ACC112 (cell line): ENCODE results near the gene MT4.

Experiments
- H2AFZ ChIP-seq: fragments of 200-600 bp; sonication (generic); one replicate; pipeline ENCODE4 v1.6.0; 2017; ENCODE audit warnings: antibody characterized with exemption, low read length; ENCODE audit not compliant: unreplicated experiment
- H3K27ac ChIP-seq: fragments of 200-600 bp; sonication (generic); 2 replicates; pipeline ENCODE4 v1.5.1; 2014; ENCODE audit warnings: low read depth, mild to moderate bottlenecking, antibody characterized with exemption, low read length, moderate library complexity
- H3K27me3 ChIP-seq: fragments of 200-600 bp; sonication (generic); 2 replicates; pipeline ENCODE4 v1.6.1; 2014; ENCODE audit warnings: mild to moderate bottlenecking, antibody characterized with exemption, low read length, moderate library complexity, mixed read lengths; ENCODE audit not compliant: insufficient read depth
- H3K36me3 ChIP-seq: fragments of 200-600 bp; sonication (generic); 2 replicates; pipeline ENCODE4 v1.6.1; 2016; ENCODE audit warnings: mild to moderate bottlenecking, antibody characterized with exemption, low read length, moderate library complexity, mixed read lengths; ENCODE audit not compliant: insufficient read depth
- H3K4me1 ChIP-seq: fragments of 200-600 bp; sonication (generic); one replicate; pipeline ENCODE4 v1.6.1; 2016; ENCODE audit warnings: low read length, mixed read lengths; ENCODE audit not compliant: insufficient read depth, unreplicated experiment, control insufficient read depth
- H3K4me3 ChIP-seq: fragments of 200-600 bp; sonication (generic); 2 replicates; pipeline ENCODE4 v1.5.1; 2014; ENCODE audit warnings: mild to moderate bottlenecking, low read depth, low read length
- H3K79me2 ChIP-seq: fragments of 200-600 bp; sonication (generic); one replicate; pipeline ENCODE4 v1.6.0; 2016; ENCODE audit warnings: low read length; ENCODE audit not compliant: control insufficient read depth, unreplicated experiment, insufficient read depth

The MT4 gene

GRCh38 chr16:56539656-56540055, 25.2 kb upstream of the MT4 start:
- no peak overlapping the region for H2AFZ ChIP-seq
- no peaks in the 10 kb centered on the region for H3K4me1 ChIP-seq
- no peaks in the 10 kb centered on the region for H3K79me2 ChIP-seq
- H3K27ac ChIP-seq, result no peak overlapping the region
- H3K4me3 ChIP-seq, result no peak overlapping the region
- H3K36me3 ChIP-seq, result no peaks in the 10 kb centered on the region
- peaks cover 28% of the 10 kb centered on the region for H3K27me3 ChIP-seq

- Histone ChIP-seq H3K79me2 (no peaks in the 10 kb centered on the region), H3K27ac (no peak overlapping the region), H3K4me3 (no peak overlapping the region), H3K36me3 (no peaks in the 10 kb centered on the region), H3K4me1 (peaks cover 2% of the 10 kb centered on the region), H2AFZ (no peak overlapping the region), H3K27me3 (peaks cover 13% of the 10 kb centered on the region)
Measured at GRCh38 chr16:56542039-56542438, 22.8 kb upstream of the MT4 start.

- H3K79me2 ChIP-seq, result no peaks in the 10 kb centered on the region
- H3K27me3 ChIP-seq, result peaks cover under 1% of the 10 kb centered on the region; the same call in 1 of the 2 replicates
- peaks cover 14% of the 10 kb centered on the region for H3K4me1 ChIP-seq
- H3K36me3 ChIP-seq, result no peaks in the 10 kb centered on the region
- no peak overlapping the region for H3K4me3 ChIP-seq
- peak overlapping the region; percentile 13 for H2AFZ ChIP-seq
- no peak overlapping the region for H3K27ac ChIP-seq
Measured at GRCh38 chr16:56547120-56547948, 17.5 kb upstream of the MT4 start.

- Histone ChIP-seq H3K27me3 (no peaks in the 10 kb centered on the region), H3K36me3 (no peaks in the 10 kb centered on the region), H3K4me1 (peaks cover 14% of the 10 kb centered on the region), H3K79me2 (no peaks in the 10 kb centered on the region), H2AFZ (no peak overlapping the region), H3K27ac (no peak overlapping the region), H3K4me3 (no peak overlapping the region)
Measured at GRCh38 chr16:56547949-56548567, 16.8 kb upstream of the MT4 start.

- Histone ChIP-seq H3K4me3 (no peak overlapping the region), H3K4me1 (peaks cover 14% of the 10 kb centered on the region), H3K27ac (no peak overlapping the region), H2AFZ (no peak overlapping the region), H3K27me3 (peaks cover 7% of the 10 kb centered on the region; the same call in 1 of the 2 replicates), H3K36me3 (no peaks in the 10 kb centered on the region), H3K79me2 (no peaks in the 10 kb centered on the region)
Measured at GRCh38 chr16:56549161-56549560, 15.7 kb upstream of the MT4 start.

GRCh38 chr16:56549744-56550385, 15.0 kb upstream of the MT4 start:
- Histone ChIP-seq H3K79me2 (no peaks in the 10 kb centered on the region), H3K4me3 (no peak overlapping the region), H2AFZ (no peak overlapping the region), H3K4me1 (peaks cover 14% of the 10 kb centered on the region), H3K36me3 (no peaks in the 10 kb centered on the region), H3K27ac (no peak overlapping the region), H3K27me3 (peaks cover 14% of the 10 kb centered on the region)

- H2AFZ ChIP-seq, result peak overlapping the region; percentile 10
- no peaks in the 10 kb centered on the region for H3K36me3 ChIP-seq
- H3K4me1 ChIP-seq, result peaks cover 12% of the 10 kb centered on the region
- H3K79me2 ChIP-seq, result no peaks in the 10 kb centered on the region
- H3K27me3 ChIP-seq, result peaks cover 29% of the 10 kb centered on the region
- no peak overlapping the region for H3K4me3 ChIP-seq
- H3K27ac ChIP-seq, result no peak overlapping the region
Measured at GRCh38 chr16:56551796-56552738, 12.8 kb upstream of the MT4 start.

- H3K36me3 ChIP-seq, result no peaks in the 10 kb centered on the region
- H3K4me1 ChIP-seq, result peaks cover 13% of the 10 kb centered on the region
- no peak overlapping the region for H2AFZ ChIP-seq
- H3K4me3 ChIP-seq, result no peak overlapping the region
- no peaks in the 10 kb centered on the region for H3K79me2 ChIP-seq
- H3K27ac ChIP-seq, result no peak overlapping the region
- peaks cover 29% of the 10 kb centered on the region for H3K27me3 ChIP-seq
Measured at GRCh38 chr16:56554441-56554840, 10.4 kb upstream of the MT4 start.

- Histone ChIP-seq H3K4me3 (no peak overlapping the region), H3K27ac (no peak overlapping the region), H3K79me2 (no peaks in the 10 kb centered on the region), H3K4me1 (peaks cover 13% of the 10 kb centered on the region), H2AFZ (no peak overlapping the region), H3K27me3 (peaks cover 29% of the 10 kb centered on the region), H3K36me3 (no peaks in the 10 kb centered on the region)
Measured at GRCh38 chr16:56558024-56558747, 6.7 kb upstream of the MT4 start.
